Vagina (tissue), 2 donors: ENCODE measurements around the gene ENO2.
"Not testable (repeated sequence)": the region's sequence is repeated elsewhere in the genome, so short reads cannot be mapped to it uniquely, and the experiment has no call there.

Experiments
- POLR2AphosphoS5 ChIP-seq, 2 donors: sonication (generic); formaldehyde crosslinking; IDR thresholded peaks; one replicate each; pipeline ENCODE4 v1.9.0; 2017; ENCODE audit warnings: antibody characterized with exemption in 2 of 2, mild to moderate bottlenecking in 2 of 2, low read depth in 1 of 2; ENCODE audit not compliant: insufficient read depth in 1 of 2
- TF ChIP-seq, protein P1 (sequence below), 3 experiments: fragments of 450-650 bp in 2 of 3; fragments of 200-600 bp in 1 of 3; sonication (generic) in 1 of 3; IDR thresholded peaks; one replicate each; pipeline ENCODE4 v1.5.1; 2017 to 2019; ENCODE audit warnings: antibody characterized with exemption in 3 of 3, mild to moderate bottlenecking in 2 of 3, moderate library complexity in 2 of 3

DNA sequence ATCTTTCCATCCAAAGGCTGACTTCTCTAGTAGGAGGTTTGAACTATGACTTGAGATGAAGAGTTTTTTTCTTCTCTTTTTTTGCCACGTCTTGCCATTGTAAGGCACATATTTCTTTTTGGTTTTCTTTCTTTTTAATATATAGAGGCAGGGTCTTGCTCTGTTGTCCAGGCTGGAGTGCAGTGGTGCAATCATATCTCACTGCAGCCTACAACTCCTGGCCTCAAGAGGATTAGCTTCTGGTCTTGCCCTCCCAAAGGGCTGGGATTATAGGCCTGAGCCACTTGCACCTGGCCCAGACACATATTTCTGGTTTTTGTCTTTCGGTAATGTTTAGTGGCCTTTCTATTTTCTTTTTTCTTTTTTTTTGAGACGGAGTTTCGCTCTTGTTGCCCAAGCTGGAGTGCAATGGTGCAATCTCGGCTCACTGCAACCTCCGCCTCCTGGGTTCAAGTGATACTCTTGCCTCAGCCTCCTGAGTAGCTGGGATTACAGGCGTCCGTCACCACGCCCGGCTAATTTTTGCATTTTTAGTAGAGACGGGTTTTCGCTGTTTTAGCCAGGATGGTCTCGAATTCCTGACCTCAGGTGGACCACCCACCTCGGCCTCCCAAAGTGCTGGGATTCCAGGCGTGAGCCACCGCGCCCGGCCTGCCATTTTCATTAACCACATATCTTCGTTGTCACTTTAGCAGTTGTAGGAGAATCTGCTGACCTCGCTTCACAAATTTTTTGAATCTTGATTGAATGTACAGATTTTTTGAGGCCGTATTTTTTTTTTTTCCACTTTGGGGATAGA is 24.4 kb upstream of the ENO2 start:
- TF ChIP-seq, protein P1, sequence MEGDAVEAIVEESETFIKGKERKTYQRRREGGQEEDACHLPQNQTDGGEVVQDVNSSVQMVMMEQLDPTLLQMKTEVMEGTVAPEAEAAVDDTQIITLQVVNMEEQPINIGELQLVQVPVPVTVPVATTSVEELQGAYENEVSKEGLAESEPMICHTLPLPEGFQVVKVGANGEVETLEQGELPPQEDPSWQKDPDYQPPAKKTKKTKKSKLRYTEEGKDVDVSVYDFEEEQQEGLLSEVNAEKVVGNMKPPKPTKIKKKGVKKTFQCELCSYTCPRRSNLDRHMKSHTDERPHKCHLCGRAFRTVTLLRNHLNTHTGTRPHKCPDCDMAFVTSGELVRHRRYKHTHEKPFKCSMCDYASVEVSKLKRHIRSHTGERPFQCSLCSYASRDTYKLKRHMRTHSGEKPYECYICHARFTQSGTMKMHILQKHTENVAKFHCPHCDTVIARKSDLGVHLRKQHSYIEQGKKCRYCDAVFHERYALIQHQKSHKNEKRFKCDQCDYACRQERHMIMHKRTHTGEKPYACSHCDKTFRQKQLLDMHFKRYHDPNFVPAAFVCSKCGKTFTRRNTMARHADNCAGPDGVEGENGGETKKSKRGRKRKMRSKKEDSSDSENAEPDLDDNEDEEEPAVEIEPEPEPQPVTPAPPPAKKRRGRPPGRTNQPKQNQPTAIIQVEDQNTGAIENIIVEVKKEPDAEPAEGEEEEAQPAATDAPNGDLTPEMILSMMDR (IDR thresholded peaks at IDR 0.05): not testable (repeated sequence)
- TF ChIP-seq POLR2AphosphoS5 (IDR thresholded peaks at IDR 0.05; ENCODE audit: insufficient read depth in 1 of 2, low read depth in 1 of 2): not testable (repeated sequence)
